Measurements from ENCODE around the gene MICU2.

Gene MICU2

DNA sequence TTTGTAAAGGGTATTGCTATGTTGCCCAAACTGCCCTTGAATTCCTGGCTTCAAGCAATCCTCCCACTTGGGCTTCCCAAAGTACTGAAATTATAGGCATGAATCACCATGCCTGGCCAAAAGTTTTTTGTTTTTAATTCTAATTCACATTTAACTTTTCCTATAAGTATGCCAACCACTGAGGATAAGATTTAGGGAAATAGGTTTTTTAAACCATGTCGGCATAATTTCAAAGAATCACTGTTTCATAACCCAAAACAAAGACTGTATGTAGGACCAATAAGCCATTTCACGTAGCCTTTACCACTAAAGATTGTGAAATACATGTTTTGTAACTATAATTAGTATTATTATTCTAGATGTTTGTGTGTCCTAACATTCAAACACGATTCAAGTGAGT is 153.0 kb downstream of the MICU2 start:
- H3K27me3 Mint-ChIP-seq, result no peaks in the 10 kb centered on the region
- no peak for DNase-seq
- H3K27ac Mint-ChIP-seq, result no peak overlapping the region
- peaks cover 33 to 53% of the 10 kb centered on the region in 2 donors for H3K4me1 Mint-ChIP-seq (ENCODE audit: low read depth in 2 of 2)
- H3K4me3 Mint-ChIP-seq, result no peak overlapping the region
- no peaks in the 10 kb centered on the region for H3K9me3 Mint-ChIP-seq
- H3K36me3 Mint-ChIP-seq (ENCODE audit: insufficient read depth), result peaks cover 9% of the 10 kb centered on the region
- no peak for ATAC-seq (replicated peaks)

DNA sequence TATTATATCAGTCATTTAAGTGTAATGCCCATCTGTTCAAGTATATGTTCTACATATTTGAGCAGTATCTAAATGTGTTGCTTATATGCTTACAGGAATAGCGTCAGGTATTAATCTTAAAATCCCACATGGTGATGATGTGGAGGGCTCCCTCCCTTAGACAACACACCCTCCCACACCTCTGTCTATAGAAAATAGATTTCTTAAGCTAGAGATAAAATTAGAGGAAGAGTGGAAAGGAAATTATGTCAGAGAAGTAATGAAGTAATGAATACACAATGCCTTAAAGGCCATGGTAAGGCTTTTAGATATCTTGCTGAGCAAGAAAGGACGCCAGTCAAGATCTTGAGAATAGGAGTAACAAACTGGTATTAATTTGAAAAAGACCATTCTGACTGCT is 157.3 kb downstream of the MICU2 start:
- no peak overlapping the region for H3K27ac Mint-ChIP-seq
- no peaks in the 10 kb centered on the region for H3K9me3 Mint-ChIP-seq
- DNase-seq, result no peak
- ATAC-seq (replicated peaks), result no peak
- H3K36me3 Mint-ChIP-seq (ENCODE audit: insufficient read depth), result peaks cover 18% of the 10 kb centered on the region
- no peaks in the 10 kb centered on the region for H3K27me3 Mint-ChIP-seq
- H3K4me3 Mint-ChIP-seq, result peak overlapping the region in 1 of 2 donors; percentile 52
- peaks cover 33 to 55% of the 10 kb centered on the region in 2 donors for H3K4me1 Mint-ChIP-seq (ENCODE audit: low read depth in 2 of 2)

DNA sequence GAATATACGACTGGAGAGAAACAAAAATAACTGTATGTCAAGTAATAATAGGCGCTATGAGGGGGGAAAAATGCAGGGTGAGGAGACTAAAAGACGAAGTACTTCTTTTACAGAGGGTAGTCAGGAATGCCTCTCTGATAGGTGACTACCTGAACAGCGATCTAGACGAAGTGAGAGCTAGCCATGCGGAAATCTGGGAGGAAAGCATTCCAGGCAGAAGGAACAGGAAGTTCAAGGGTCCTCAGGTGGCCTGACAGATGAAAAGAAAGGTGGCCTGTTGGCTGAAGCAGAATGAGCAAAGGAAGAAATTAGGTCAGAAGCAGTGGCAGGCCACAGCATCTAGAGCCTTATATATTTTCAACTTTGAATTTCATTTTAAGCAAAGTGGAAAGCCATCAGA is 158.2 kb downstream of the MICU2 start:
- no peak overlapping the region for H3K27ac Mint-ChIP-seq
- H3K4me1 Mint-ChIP-seq (ENCODE audit: low read depth in 2 of 2), result peaks cover 33 to 57% of the 10 kb centered on the region in 2 donors
- no peaks in the 10 kb centered on the region for H3K9me3 Mint-ChIP-seq
- no peak overlapping the region for H3K4me3 Mint-ChIP-seq
- DNase-seq, result no peak
- no peaks in the 10 kb centered on the region for H3K27me3 Mint-ChIP-seq
- no peak for ATAC-seq (replicated peaks)
- H3K36me3 Mint-ChIP-seq (ENCODE audit: insufficient read depth), result peaks cover 18% of the 10 kb centered on the region

DNA sequence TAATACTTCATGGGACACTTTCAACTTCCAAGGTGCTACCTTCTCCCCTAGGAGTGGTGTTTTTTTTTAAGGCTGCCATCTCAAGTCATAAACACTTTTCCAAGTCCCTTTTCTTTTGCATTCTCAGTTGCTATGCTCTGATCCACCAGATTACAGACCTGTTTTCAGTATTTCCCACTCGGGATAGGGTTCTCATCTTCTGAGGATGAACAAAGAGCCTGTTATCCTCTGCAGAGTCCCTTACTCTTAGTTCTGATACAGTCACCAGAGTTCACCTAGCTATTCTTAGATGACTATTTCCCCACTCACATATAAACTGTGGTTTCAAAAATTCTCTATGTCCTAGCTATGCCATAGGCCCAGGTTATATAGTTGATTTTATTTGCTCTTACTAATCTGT is 160.8 kb downstream of the MICU2 start:
- Mint-ChIP-seq H3K27me3 (no peaks in the 10 kb centered on the region), H3K4me1 (ENCODE audit: low read depth in 2 of 2) (peaks cover 33 to 62% of the 10 kb centered on the region in 2 donors), H3K27ac (peak overlapping the region in 1 of 2 donors; percentile 78), H3K9me3 (no peaks in the 10 kb centered on the region), H3K4me3 (no peak overlapping the region), H3K36me3 (ENCODE audit: insufficient read depth) (peaks cover 22% of the 10 kb centered on the region)
- no peak for ATAC-seq (replicated peaks)
- DNase-seq, result no peak

Measured in effector memory CD8-positive, alpha-beta T cell (primary cell).